Endothelial cell of umbilical vein (primary cell): ENCODE measurements around the gene OXSR1. TPM values are rescaled to one million over a fixed set of nuclear protein-coding genes. Genes with fewer than 3 reads are reported as not detected.

Source experiments
- BruUV-seq: library from RNA; stranded (reverse); fragments of 400-500 nt; replicated peaks from 2 replicates; lab custom pipeline; 2021; lab: Mats Ljungman, UMichigan
- CTCF ChIA-PET: fragments of 300-600, 350-600 bp; sonication (Branson Sonifier 250); formaldehyde crosslinking; loops from one replicate; lab custom pipeline; 2021; ENCODE audit warnings: antibody characterized with exemption, inconsistent platforms; lab: Charles Lee
- POLR2A ChIA-PET: fragments of 300-600, 350-600 bp; sonication (Branson Sonifier 250); formaldehyde crosslinking; loops from one replicate; lab custom pipeline; 2021; ENCODE audit warnings: antibody characterized with exemption, inconsistent platforms; lab: Charles Lee
- DNase-seq: peaks from one replicate; pipeline ENCODE4 v3.0.0-alpha.2; 2011; ENCODE audit warnings: low read depth, low spot score
- FAIRE-seq: peaks from 2 replicates; lab custom pipeline; 2011; peaks lifted over from hg19 to GRCh38; lab: Jason Lieb, UNC
- H2AFZ ChIP-seq: 2 replicates; pipeline ENCODE4 v1.6.0; 2012; ENCODE audit warnings: low read depth, low read length, control low read depth, inconsistent platforms
- H3K27ac ChIP-seq: 2 replicates; pipeline ENCODE4 v1.5.1; 2011; ENCODE audit warnings: low read depth, mild to moderate bottlenecking, control low read depth, low read length, moderate library complexity; ENCODE audit not compliant: insufficient read depth
- H3K27me3 ChIP-seq, 2 experiments: 2 replicates each; pipeline versions ENCODE4 v1.6.0 to v1.6.1; 2011; ENCODE audit warnings: low read length in 2 of 2, mixed read lengths in 1 of 2; ENCODE audit not compliant: control insufficient read depth in 2 of 2, insufficient read depth in 2 of 2
- H3K36me3 ChIP-seq, 2 experiments: 2 replicates in 1 of 2; 3 replicates in 1 of 2; pipeline ENCODE4 v1.5.1; 2011; ENCODE audit warnings: low read length in 2 of 2, mild to moderate bottlenecking in 1 of 2, moderate library complexity in 1 of 2; ENCODE audit not compliant: control insufficient read depth in 2 of 2, insufficient read depth in 2 of 2; ENCODE audit errors: extremely low read depth in 1 of 2
- H3K4me1 ChIP-seq: 3 replicates; pipeline ENCODE4 v1.5.1; 2011; ENCODE audit warnings: mild to moderate bottlenecking, low read length; ENCODE audit not compliant: control insufficient read depth, insufficient read depth; ENCODE audit errors: extremely low read depth
- H3K4me2 ChIP-seq: 2 replicates; pipeline ENCODE4 v1.6.1; 2011; ENCODE audit warnings: low read length, control low read depth, mixed read lengths; ENCODE audit not compliant: insufficient read depth
- H3K4me3 ChIP-seq, 3 experiments: fragments of 200-600 bp in 1 of 3; sonication (generic), shearing (Covaris generic) in 1 of 3; replicated peaks in 1 of 3; 2 replicates each; pipeline ENCODE4 v1.5.1; 2011 to 2016; ENCODE audit warnings: control low read depth in 3 of 3, low read length in 3 of 3, mild to moderate bottlenecking in 2 of 3, inconsistent platforms in 1 of 3, low read depth in 1 of 3, moderate library complexity in 1 of 3; ENCODE audit not compliant: insufficient read depth in 1 of 3
- H3K79me2 ChIP-seq: 2 replicates; pipeline ENCODE4 v1.6.0; 2012; ENCODE audit warnings: low read length, inconsistent platforms; ENCODE audit not compliant: control insufficient read depth, insufficient read depth
- H3K9ac ChIP-seq: replicated peaks from 2 replicates; pipeline ENCODE3; 2011; ENCODE audit warnings: low read length, control low read depth; ENCODE audit not compliant: insufficient read depth; ENCODE audit errors: extremely low read depth
- H3K9me1 ChIP-seq: replicated peaks from 3 replicates; pipeline ENCODE4 v1.6.0; 2011; ENCODE audit warnings: mild to moderate bottlenecking, low read length; ENCODE audit not compliant: control insufficient read depth, insufficient read depth; ENCODE audit errors: extremely low read depth
- H3K9me3 ChIP-seq: replicated peaks from 2 replicates; pipeline ENCODE4 v1.5.1; 2012; ENCODE audit warnings: low read length, inconsistent platforms; ENCODE audit not compliant: control insufficient read depth, insufficient read depth
- H4K20me1 ChIP-seq: replicated peaks from 2 replicates; pipeline ENCODE3; 2011; ENCODE audit warnings: mild to moderate bottlenecking, low read length; ENCODE audit not compliant: control insufficient read depth, insufficient read depth; ENCODE audit errors: extremely low read depth
- FOS ChIP-seq: IDR thresholded peaks from 2 replicates; pipeline ENCODE4 v1.6.1; 2011; ENCODE audit warnings: mild to moderate bottlenecking, low read length, moderate library complexity, borderline replicate concordance; ENCODE audit not compliant: insufficient read depth
- MYC ChIP-seq: IDR thresholded peaks from one replicate; pipeline ENCODE4 v1.6.1; 2011; ENCODE audit warnings: mild to moderate bottlenecking, low read depth, low read length
- dilution Hi-C: fragments of 300-500 bp; cut with MboI; formaldehyde crosslinking; loops from one replicate; pipeline ENCODE4 v1.15.0; 2019; ENCODE audit warnings: low sequenced_read_pairs; ENCODE audit not compliant: extremely low pct_ligation_motif_present
- intact Hi-C: fragments of 100-400 bp; cut with micrococcal nuclease; formaldehyde crosslinking; loops from one replicate; pipeline ENCODE4 v1.10.0; 2022
- polyA plus RNA-seq, 4 experiments: library from polyadenylated mRNA; depleted of rRNA in 3 of 4; stranded (reverse) in 3 of 4; unstranded in 1 of 4; fragments of >200 nt; gene quantifications; 2 replicates each; pipeline versions ENCODE4 v1.2.1 to v1.2.3, GENCODE V29; 2011 to 2012; ENCODE audit warnings: missing spikeins in 1 of 4
- total RNA-seq: library from RNA; stranded (reverse); gene quantifications from 2 replicates; pipeline ENCODE4 v1.2.3, GENCODE V29; 2021
- TF ChIP-seq, protein P1 (sequence below), 2 donors: IDR thresholded peaks; 1 replicate in 1 of 2; 2 replicates in 1 of 2; pipeline ENCODE4 v1.5.1; 2011; ENCODE audit warnings: low read length in 2 of 2, mild to moderate bottlenecking in 2 of 2, moderate library complexity in 2 of 2, control low read depth in 1 of 2, inconsistent platforms in 1 of 2, low read depth in 1 of 2; ENCODE audit not compliant: insufficient read depth in 1 of 2; ENCODE audit errors: extremely low read depth in 1 of 2

OXSR1 gene
- total and polyA plus RNA-seq, 2 donors (not counting 3 experiments of a cell fraction or from before 2014, with no cell fraction given) = 15.1 to 32.9 TPM

DNA sequence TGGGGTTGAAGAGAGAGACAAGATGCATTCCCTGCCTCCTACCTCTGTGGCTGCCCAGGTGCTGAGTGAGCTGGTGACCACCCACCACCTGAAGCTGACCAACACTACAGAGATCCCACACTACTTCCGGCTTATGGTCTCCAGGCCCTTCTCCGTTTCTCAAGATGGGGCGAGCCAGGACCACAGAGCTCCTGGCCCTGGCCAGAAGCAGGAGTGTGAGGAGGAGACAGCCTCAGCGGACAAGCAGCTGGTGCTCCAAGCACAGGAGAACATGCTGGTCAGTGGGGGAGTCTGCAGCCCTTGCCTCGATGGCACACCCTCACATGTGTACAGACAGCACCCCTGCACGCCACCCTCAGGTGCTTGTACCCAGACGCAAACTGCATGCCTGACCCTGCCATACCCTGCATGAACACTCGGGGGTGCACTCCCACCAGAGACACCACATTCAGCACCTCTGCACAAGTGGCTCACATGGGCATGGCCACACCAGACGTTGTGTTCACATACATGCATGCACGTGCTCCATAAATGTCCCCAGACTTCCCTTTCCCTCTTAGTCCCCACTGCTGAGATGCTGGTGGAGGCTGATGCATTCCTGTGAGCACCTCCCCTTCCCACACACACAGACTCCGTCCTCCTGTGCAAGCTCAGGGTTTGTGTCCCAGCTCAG lies 47.5 kb upstream of the OXSR1 start:
- dilution Hi-C loops = no loop called here
- TF ChIP-seq MYC (peak; percentile 5), FOS (no peak)
- TF ChIP-seq, protein P1, sequence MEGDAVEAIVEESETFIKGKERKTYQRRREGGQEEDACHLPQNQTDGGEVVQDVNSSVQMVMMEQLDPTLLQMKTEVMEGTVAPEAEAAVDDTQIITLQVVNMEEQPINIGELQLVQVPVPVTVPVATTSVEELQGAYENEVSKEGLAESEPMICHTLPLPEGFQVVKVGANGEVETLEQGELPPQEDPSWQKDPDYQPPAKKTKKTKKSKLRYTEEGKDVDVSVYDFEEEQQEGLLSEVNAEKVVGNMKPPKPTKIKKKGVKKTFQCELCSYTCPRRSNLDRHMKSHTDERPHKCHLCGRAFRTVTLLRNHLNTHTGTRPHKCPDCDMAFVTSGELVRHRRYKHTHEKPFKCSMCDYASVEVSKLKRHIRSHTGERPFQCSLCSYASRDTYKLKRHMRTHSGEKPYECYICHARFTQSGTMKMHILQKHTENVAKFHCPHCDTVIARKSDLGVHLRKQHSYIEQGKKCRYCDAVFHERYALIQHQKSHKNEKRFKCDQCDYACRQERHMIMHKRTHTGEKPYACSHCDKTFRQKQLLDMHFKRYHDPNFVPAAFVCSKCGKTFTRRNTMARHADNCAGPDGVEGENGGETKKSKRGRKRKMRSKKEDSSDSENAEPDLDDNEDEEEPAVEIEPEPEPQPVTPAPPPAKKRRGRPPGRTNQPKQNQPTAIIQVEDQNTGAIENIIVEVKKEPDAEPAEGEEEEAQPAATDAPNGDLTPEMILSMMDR (IDR thresholded peaks at IDR 0.05; ENCODE audit: extremely low read depth in 1 of 2, insufficient read depth in 1 of 2, low read depth in 1 of 2, low read length in 2 of 2) = peak; percentile 65 to 83
- H3K79me2 ChIP-seq = no peaks in the 10 kb centered on the region
- no TSS peak for BruUV-seq
- H3K9me3 ChIP-seq = no peaks in the 10 kb centered on the region
- CTCF ChIA-PET = interaction anchor here (0.7 to 4.8 kb wide), 17 partner anchors 11 to 726 kb away, joined by 3 to 52 read pairs (median 6); partner anchors contain the start of genes ACAA1, OXSR1 and XYLB
- H3K27ac ChIP-seq = no peak overlapping the region
- H3K4me2 ChIP-seq = no peak overlapping the region
- no peaks in the 10 kb centered on the region for H3K9me1 ChIP-seq
- H2AFZ ChIP-seq = no peak overlapping the region
- no peaks in the 10 kb centered on the region for H3K27me3 ChIP-seq
- H3K9ac ChIP-seq = no peak overlapping the region
- DNase-seq (peak; percentile 63), FAIRE-seq (peak; percentile 79)
- H3K4me3 ChIP-seq = no peak overlapping the region
- POLR2A ChIA-PET = no interaction called here
- H3K36me3 ChIP-seq = peaks cover 5 to 8% of the 10 kb centered on the region in 2 experiments
- H4K20me1 ChIP-seq = no peaks in the 10 kb centered on the region
- intact Hi-C loops = loop anchor here (1.0 to 5.0 kb wide), 4 partner anchors 144 to 362 kb away; partner anchors contain the start of gene XYLB
- no peaks in the 10 kb centered on the region for H3K4me1 ChIP-seq
